OCI-LY1 (cell line): ENCODE results near the gene CYYR1.

Source experiments
- EZH2 ChIP-seq: fragments of 200-600 bp; sonication (generic), shearing (Covaris generic); IDR thresholded peaks from 2 replicates; pipeline ENCODE4 v1.8.0; 2017; ENCODE audit warnings: borderline replicate concordance, mixed run types, mild to moderate bottlenecking, antibody characterized with exemption, low read length, moderate library complexity, mixed read lengths
- TF ChIP-seq, protein P1 (sequence below): fragments of 200-600 bp; sonication (generic), shearing (Covaris generic); IDR thresholded peaks from 2 replicates; pipeline ENCODE4 v1.5.1; 2017; ENCODE audit warnings: mild to moderate bottlenecking, antibody characterized with exemption, low read length, moderate library complexity, mixed read lengths

DNA sequence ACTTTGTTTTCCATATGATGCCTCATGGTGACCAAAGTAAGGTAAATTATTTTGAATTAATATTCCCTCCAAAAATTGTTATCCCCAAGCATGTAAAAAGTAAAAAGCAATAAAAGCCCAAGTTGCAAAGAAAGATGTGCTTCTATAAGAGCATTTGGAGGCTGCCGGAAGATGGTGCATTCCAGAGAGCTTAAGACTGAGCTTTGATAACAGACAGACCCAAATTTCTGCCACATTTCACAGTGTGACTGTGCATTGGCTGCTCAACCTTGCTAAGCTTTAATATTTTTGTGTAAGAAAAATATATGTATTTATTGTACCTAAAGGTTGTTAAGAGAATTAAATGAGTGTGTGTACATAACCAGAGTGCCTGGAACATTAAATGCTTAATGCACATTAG, 67.9 kb downstream of the CYYR1 start:
- TF ChIP-seq, protein P1, sequence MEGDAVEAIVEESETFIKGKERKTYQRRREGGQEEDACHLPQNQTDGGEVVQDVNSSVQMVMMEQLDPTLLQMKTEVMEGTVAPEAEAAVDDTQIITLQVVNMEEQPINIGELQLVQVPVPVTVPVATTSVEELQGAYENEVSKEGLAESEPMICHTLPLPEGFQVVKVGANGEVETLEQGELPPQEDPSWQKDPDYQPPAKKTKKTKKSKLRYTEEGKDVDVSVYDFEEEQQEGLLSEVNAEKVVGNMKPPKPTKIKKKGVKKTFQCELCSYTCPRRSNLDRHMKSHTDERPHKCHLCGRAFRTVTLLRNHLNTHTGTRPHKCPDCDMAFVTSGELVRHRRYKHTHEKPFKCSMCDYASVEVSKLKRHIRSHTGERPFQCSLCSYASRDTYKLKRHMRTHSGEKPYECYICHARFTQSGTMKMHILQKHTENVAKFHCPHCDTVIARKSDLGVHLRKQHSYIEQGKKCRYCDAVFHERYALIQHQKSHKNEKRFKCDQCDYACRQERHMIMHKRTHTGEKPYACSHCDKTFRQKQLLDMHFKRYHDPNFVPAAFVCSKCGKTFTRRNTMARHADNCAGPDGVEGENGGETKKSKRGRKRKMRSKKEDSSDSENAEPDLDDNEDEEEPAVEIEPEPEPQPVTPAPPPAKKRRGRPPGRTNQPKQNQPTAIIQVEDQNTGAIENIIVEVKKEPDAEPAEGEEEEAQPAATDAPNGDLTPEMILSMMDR = no peak
- no peak for TF ChIP-seq EZH2
